CD14-positive monocyte (primary cell): ENCODE results near the gene TMEM184C. TPM values are rescaled to one million over a fixed set of nuclear protein-coding genes. Genes with fewer than 3 reads are reported as not detected.

ENCODE experiments used
- DNase-seq, 3 donors: peaks; one replicate each; pipeline ENCODE4 v3.0.0-alpha.2; 2011 to 2022
- H2AFZ ChIP-seq: 2 replicates; pipeline ENCODE4 v1.6.0; 2012; ENCODE audit warnings: mild to moderate bottlenecking, low read depth, low read length, inconsistent platforms; ENCODE audit not compliant: insufficient read depth, poor library complexity, severe bottlenecking
- H3K27ac ChIP-seq, 2 donors: 1 replicate in 1 of 2; 2 replicates in 1 of 2; pipeline ENCODE4 v1.5.1; 2012 to 2013; ENCODE audit warnings: low read length in 2 of 2, control low read depth in 1 of 2, inconsistent platforms in 1 of 2, low read depth in 1 of 2, mild to moderate bottlenecking in 1 of 2
- H3K27me3 ChIP-seq, 2 donors: one replicate each; pipeline versions ENCODE4 v1.6.0 to v1.6.1; 2011 to 2013; ENCODE audit warnings: low read length in 2 of 2; ENCODE audit not compliant: control insufficient read depth in 2 of 2, insufficient read depth in 2 of 2
- H3K36me3 ChIP-seq, 2 donors: replicated peaks in 1 of 2; 1 replicate in 1 of 2; 2 replicates in 1 of 2; pipeline versions ENCODE4 v1.5.1 to v1.6.1; 2012 to 2013; ENCODE audit warnings: low read length in 2 of 2, control low read depth in 1 of 2, inconsistent platforms in 1 of 2, mild to moderate bottlenecking in 1 of 2; ENCODE audit not compliant: insufficient read depth in 2 of 2, control insufficient read depth in 1 of 2
- H3K4me1 ChIP-seq, 2 donors: 1 replicate in 1 of 2; 2 replicates in 1 of 2; pipeline versions ENCODE4 v1.5.1 to v1.6.1; 2012 to 2013; ENCODE audit warnings: low read length in 2 of 2, control low read depth in 1 of 2, inconsistent platforms in 1 of 2, mild to moderate bottlenecking in 1 of 2, moderate library complexity in 1 of 2; ENCODE audit not compliant: insufficient read depth in 2 of 2, control insufficient read depth in 1 of 2
- H3K4me2 ChIP-seq: replicated peaks from 2 replicates; pipeline ENCODE3; 2012; ENCODE audit warnings: low read length, moderate library complexity, mild to moderate bottlenecking; ENCODE audit not compliant: poor library complexity, severe bottlenecking; ENCODE audit errors: extremely low read depth
- H3K4me3 ChIP-seq, 3 experiments: fragments of 200-600 bp in 1 of 3; sonication (generic) in 1 of 3; replicated peaks in 1 of 3; 1 replicate in 2 of 3; 2 replicates in 1 of 3; pipeline ENCODE4 v1.5.1; 2011 to 2013; ENCODE audit warnings: low read length in 3 of 3, mild to moderate bottlenecking in 3 of 3, control low read depth in 2 of 3, low read depth in 2 of 3, inconsistent platforms in 1 of 3, moderate library complexity in 1 of 3
- H3K79me2 ChIP-seq: 2 replicates; pipeline ENCODE4 v1.6.0; 2012; ENCODE audit warnings: mild to moderate bottlenecking, control low read depth, inconsistent platforms, low read length, moderate library complexity; ENCODE audit not compliant: insufficient read depth
- H3K9ac ChIP-seq: 2 replicates; pipeline ENCODE4 v1.6.0; 2017; ENCODE audit warnings: low read length, mild to moderate bottlenecking; ENCODE audit not compliant: insufficient read depth, poor library complexity, severe bottlenecking
- H3K9me3 ChIP-seq, 2 donors: replicated peaks in 1 of 2; 1 replicate in 1 of 2; 2 replicates in 1 of 2; pipeline versions ENCODE4 v1.5.1 to v1.6.1; 2012 to 2013; ENCODE audit warnings: low read length in 2 of 2, control low read depth in 1 of 2; ENCODE audit not compliant: control insufficient read depth in 1 of 2, insufficient read depth in 1 of 2
- H4K20me1 ChIP-seq: 2 replicates; pipeline ENCODE4 v1.6.0; 2012; ENCODE audit warnings: mild to moderate bottlenecking, low read length, control low read depth, moderate library complexity; ENCODE audit not compliant: insufficient read depth
- H3K27ac Mint-ChIP-seq, 7 donors: one replicate each; pipeline ENCODE4 v1.8.0; 2020; ENCODE audit warnings: mild to moderate bottlenecking in 7 of 7, mixed read lengths in 7 of 7, moderate library complexity in 6 of 7, inconsistent platforms in 2 of 7
- H3K27me3 Mint-ChIP-seq, 3 donors: one replicate each; pipeline ENCODE4 v1.8.0; 2021 to 2022; ENCODE audit warnings: low read depth in 3 of 3, mild to moderate bottlenecking in 3 of 3, mixed read lengths in 3 of 3, moderate library complexity in 3 of 3, inconsistent platforms in 1 of 3
- H3K36me3 Mint-ChIP-seq, 2 donors: one replicate each; pipeline ENCODE4 v1.8.0; 2020; ENCODE audit warnings: mixed read lengths in 2 of 2, inconsistent platforms in 1 of 2, mild to moderate bottlenecking in 1 of 2
- H3K4me1 Mint-ChIP-seq: one replicate; pipeline ENCODE4 v1.8.0; 2020; ENCODE audit warnings: mild to moderate bottlenecking, mixed read lengths
- H3K4me3 Mint-ChIP-seq, 2 donors: one replicate each; pipeline ENCODE4 v1.8.0; 2020; ENCODE audit warnings: mild to moderate bottlenecking in 2 of 2, mixed read lengths in 2 of 2, moderate library complexity in 1 of 2
- H3K9me3 Mint-ChIP-seq, 7 donors: one replicate each; pipeline ENCODE4 v1.8.0; 2020 to 2022; ENCODE audit warnings: mixed read lengths in 7 of 7, mild to moderate bottlenecking in 6 of 7, moderate library complexity in 6 of 7, inconsistent platforms in 2 of 7
- CTCF ChIP-seq: fragments of 200-600 bp; IDR thresholded peaks from one replicate; pipeline ENCODE4 v1.8.0; 2022; ENCODE audit warnings: antibody characterized with exemption, mild to moderate bottlenecking
- WGBS: methylation state at CpG from one replicate; pipeline ENCODE4 v1.1.5; 2013; ENCODE audit warnings: missing lambda C conversion rate; ENCODE audit not compliant: insufficient coverage; 5-methylcytosine and 5-hydroxymethylcytosine counted together
- intact Hi-C, 2 donors: fragments of 100-400 bp; cut with micrococcal nuclease; formaldehyde crosslinking; loops; one replicate each; pipeline versions ENCODE4 v1.15.0 to v1.15.1; 2023
- polyA plus RNA-seq, 3 donors: library from polyadenylated mRNA; depleted of rRNA in 1 of 3; unstranded in 2 of 3; stranded (reverse) in 1 of 3; fragments of 300-500 nt in 2 of 3; fragments of >200 nt in 1 of 3; fragmentation: Illumina TruSeq in 2 of 3; gene quantifications; 1 replicate in 2 of 3; 2 replicates in 1 of 3; pipeline ENCODE4 v1.2.3, GENCODE V29; 2012 to 2021

TMEM184C gene
- polyA plus RNA-seq, 3 donors, result 7.5 to 36.4 (median 20.7) TPM

GRCh38 chr4:147709999-147710398 lies 92.8 kb downstream of the TMEM184C start:
- Histone ChIP-seq H3K27ac (no peak overlapping the region), H3K4me1 (no peaks in the 10 kb centered on the region), H4K20me1 (no peaks in the 10 kb centered on the region), H3K9ac (no peak overlapping the region), H3K27me3 (no peaks in the 10 kb centered on the region), H3K79me2 (no peaks in the 10 kb centered on the region), H3K36me3 (no peaks in the 10 kb centered on the region), H3K4me2 (no peak overlapping the region), H2AFZ (peak overlapping the region; percentile 13), H3K4me3 (no peak overlapping the region), H3K9me3 (no peaks in the 10 kb centered on the region)
- Mint-ChIP-seq H3K27ac (no peak overlapping the region), H3K27me3 (peaks cover 1 to 6% (median 5%) of the 10 kb centered on the region in 3 donors), H3K36me3 (no peaks in the 10 kb centered on the region), H3K4me3 (no peak overlapping the region), H3K4me1 (peaks cover 6% of the 10 kb centered on the region), H3K9me3 (peaks cover 0 to 3% (median 0%) of the 10 kb centered on the region in 7 donors)
- intact Hi-C loops, result loop anchor here (2.0 to 5.0 kb wide), 2 partner anchors 157 kb away; no protein-coding TSS in a partner anchor
- TF ChIP-seq CTCF, result no peak
- no CpG with 5 or more reads among the region's 5 CpGs for WGBS
- no peak for DNase-seq

- Histone ChIP-seq H3K79me2 (no peaks in the 10 kb centered on the region), H3K27me3 (no peaks in the 10 kb centered on the region), H3K4me3 (no peak overlapping the region), H3K36me3 (no peaks in the 10 kb centered on the region), H3K9me3 (no peaks in the 10 kb centered on the region), H3K4me1 (no peaks in the 10 kb centered on the region), H4K20me1 (no peaks in the 10 kb centered on the region), H2AFZ (no peak overlapping the region), H3K27ac (no peak overlapping the region), H3K9ac (no peak overlapping the region), H3K4me2 (no peak overlapping the region)
- no peak overlapping the region for H3K27ac Mint-ChIP-seq
- H3K4me3 Mint-ChIP-seq, result no peak overlapping the region
- WGBS, result 100% methylated on average over 4 of the region's 8 CpGs
- H3K4me1 Mint-ChIP-seq, result no peaks in the 10 kb centered on the region
- TF ChIP-seq CTCF, result no peak
- intact Hi-C loops, result no loop called here
- no peaks in the 10 kb centered on the region for H3K36me3 Mint-ChIP-seq
- no peak for DNase-seq
- peaks cover 1 to 5% (median 3%) of the 10 kb centered on the region in 3 donors for H3K27me3 Mint-ChIP-seq
- H3K9me3 Mint-ChIP-seq, result no peaks in the 10 kb centered on the region
Observed at GRCh38 chr4:147714575-147715401, 97.6 kb downstream of the TMEM184C start.
